ENCODE data around the gene PGP.

The PGP gene

GRCh38 chr16:2181952-2182351, 32.7 kb downstream of the PGP start:
- no peak for DNase-seq (ENCODE audit: low spot score)

- DNase-seq (ENCODE audit: low spot score): no peak
These were observed 33.4 kb downstream of the PGP start for GRCh38 chr16:2180962-2181923.

GRCh38 chr16:2180461-2180860, 34.2 kb downstream of the PGP start:
- DNase-seq (ENCODE audit: low spot score): no peak

- no peak for DNase-seq (ENCODE audit: low spot score)
These were observed 35.1 kb downstream of the PGP start for GRCh38 chr16:2179576-2179975.

DNA sequence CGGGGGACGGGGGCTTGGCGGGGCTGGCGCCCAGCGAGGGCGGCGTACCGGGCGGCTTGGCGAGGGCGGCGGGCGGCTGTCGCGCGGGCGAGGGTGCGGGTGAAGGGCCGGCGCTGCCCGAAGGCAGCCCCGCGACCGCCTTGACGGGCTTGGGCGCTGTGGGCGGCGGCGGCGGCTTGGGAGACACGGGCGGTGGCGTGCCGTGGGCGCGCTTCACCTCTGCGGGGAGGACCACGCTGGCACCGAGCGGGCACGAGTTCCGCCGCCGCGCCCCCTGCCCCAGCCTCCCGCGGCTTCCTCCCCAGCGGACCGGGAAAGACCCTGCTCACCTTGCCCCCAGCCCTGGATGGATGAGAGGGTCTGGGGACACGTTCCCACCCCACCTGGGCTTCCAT, 35.5 kb downstream of the PGP start:
- DNase-seq (ENCODE audit: low spot score): no peak

DNA sequence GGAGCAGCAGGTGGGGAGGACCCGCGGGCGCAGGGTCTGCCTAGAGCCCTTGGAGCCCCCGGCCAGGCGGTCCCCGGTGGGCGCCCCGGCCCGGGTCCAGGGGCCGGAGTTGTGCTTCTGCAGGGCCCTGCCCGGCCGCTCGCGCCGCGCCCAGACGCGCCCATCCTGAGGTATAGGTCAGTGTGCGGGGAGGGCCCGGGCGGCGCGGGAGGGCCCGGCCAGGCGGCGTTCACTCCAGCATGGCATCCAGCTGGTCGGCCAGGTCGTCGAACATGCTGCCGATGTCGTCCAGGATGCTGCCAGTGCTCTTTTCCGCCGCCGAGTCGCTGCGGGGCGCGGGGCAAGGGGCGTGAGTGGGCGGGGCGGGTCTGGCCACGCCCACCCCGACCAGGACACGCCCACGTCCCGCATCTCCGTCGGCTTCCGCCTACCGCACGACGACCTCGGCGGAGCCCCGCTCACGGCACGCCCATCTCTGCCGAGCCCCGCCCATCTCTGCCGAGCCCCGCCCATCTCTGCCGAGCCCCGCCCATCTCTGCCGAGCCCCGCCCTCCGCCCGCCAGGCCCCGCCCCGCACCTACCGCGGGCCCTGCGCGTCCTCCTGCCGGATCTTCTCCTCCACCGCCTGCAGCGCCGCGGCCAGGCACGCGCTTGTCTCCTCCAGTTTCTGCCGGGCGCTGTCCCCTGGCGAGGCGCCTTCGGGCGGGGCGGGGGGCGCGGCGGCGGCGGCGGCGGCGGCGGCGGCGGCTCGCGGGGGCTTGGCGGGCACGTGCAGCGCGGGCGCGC, 36.1 kb downstream of the PGP start:
- DNase-seq (ENCODE audit: low spot score): peak; percentile 43

- no peak for DNase-seq (ENCODE audit: low spot score)
These were observed 37.1 kb downstream of the PGP start for GRCh38 chr16:2177561-2177960.

DNA sequence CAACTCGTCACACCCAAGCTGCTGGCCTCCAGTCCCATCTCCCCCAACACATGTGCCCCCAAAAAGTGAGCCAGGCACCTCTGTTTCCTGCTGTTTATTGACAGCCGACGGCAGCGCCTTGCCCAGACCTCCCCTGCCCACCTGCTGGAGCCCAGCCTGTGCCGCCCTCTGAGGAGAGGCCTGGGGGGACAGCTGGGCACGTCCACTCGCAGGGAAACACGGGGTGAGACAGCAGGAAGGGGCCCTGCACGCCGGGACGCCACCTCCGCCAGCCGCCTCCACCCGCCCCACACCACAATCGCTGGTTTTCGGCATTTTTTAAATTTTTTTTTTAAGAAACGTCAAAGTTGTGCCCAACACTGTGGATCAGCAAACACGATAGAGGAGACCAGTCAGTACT, 37.5 kb downstream of the PGP start:
- DNase-seq (ENCODE audit: low spot score): no peak

- no peak for DNase-seq (ENCODE audit: low spot score)
These were observed 38.6 kb downstream of the PGP start for GRCh38 chr16:2176047-2176446.

- DNase-seq (ENCODE audit: low spot score): no peak
These were observed 39.2 kb downstream of the PGP start for GRCh38 chr16:2175454-2175853.

DNA sequence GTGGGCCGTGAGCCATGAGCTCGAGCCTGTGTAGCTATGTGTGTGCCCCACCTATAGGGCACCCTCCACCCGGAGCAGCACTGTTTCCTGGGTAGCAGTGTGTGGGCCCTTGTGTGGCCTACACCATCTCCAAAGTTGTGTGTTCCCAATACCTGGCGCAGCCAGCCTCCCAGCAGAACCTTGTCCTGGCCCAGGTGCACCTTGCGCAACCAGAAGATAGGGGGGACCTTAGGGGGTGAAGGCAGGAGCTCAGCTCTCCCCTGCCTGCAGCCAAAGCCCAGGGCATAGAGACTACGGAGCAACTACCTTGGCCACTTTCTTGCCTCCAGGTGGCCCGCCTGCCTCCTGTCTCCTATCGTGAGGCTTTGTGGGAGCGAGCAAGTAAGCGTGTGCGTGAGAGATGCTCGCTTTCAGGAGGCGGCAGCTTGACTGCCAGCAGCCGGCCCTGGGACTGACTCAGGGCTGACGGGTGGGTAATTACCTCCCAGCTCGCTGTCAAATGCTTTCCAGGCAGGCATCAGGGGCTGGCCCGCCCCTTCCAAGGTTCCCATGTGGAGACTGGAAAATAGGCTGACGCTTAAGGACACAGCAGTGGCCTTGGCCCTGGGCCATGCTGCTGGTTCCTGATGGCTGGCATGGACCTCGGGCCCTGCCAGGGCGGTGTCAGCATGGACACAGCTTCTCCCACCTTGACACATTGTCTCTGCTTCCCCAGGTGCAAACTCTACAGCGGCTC, 40.1 kb downstream of the PGP start:
- no peak for DNase-seq (ENCODE audit: low spot score)

GRCh38 chr16:2173916-2174315, 40.7 kb downstream of the PGP start:
- DNase-seq (ENCODE audit: low spot score): no peak

DNA sequence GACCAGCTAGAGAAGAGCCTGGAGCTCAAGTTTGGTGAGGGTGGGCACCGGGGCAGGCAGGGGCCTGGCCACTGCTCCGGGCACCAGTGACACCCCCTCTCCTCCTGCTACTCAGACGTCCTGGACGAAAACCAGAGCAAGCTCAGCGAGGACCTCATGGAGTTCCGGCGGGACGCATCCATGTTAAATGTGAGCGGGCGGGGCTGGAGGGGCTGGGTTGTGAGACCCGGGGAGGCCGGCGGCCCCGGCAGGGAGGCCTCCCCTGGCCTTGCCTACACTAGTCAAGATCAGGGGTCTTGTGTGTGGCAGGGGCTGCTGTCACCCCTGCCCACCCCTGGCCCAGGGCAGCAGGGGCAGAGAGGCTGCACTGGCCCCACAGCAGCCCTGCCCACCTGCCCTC, 41.3 kb downstream of the PGP start:
- DNase-seq (ENCODE audit: low spot score): no peak

DNA sequence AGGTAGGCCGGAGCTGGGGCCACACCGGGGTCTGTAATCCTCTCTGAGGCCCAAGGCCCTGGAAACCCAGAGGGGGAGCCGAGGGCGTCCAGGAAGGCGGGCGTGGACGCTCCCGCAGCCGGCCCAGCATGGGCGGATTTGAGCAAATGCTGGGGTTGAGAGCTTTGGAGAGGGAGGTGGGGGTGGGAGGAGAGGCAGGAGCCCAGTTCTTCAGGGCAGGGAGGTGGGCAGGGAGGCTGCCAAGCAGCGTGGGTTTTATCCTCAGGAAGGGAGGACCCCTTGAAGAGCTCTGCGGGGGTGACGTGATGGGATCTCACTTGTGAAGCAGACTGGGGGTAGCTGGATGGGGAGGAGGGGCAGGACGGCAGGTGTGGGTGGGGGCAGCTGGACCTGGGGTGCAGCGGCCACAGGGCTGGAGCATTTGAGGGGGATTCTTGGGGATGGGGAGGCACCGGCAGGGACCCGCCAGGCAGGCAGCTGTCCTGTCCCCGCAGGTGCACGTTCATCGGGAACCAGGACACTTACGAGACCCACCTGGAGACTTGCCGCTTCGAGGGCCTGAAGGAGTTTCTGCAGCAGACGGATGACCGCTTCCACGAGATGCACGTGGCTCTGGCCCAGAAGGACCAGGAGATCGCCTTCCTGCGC, 41.8 kb downstream of the PGP start:
- no peak for DNase-seq (ENCODE audit: low spot score)

DNA sequence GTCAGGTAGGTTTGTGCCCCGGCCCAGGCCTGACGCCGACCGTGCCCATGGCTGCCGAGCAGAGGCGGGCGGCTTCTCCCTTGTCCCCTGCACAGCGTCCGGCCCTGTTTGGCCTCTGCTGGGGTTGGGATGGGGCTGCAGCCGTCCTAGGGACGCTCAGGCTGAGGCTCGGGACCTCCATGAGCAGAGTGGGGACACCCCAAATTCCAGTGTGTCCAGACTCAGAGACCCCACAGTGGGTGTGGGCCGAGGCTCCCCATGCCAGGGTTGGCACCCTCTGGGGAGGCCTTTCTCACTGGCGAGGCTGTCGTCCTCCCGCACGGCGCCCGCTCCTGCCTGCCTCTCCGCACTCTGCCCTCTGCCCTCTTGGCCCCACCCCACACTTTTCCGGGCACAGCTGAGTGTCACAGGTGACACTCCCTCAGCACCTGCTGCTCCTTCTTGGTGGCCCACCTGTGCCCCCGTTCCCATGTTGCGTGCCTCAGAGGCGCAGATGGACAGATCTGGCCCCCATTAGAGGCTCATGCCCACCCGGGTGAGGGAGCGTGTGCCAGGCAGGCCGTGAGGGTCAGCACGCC, 43.0 kb downstream of the PGP start:
- DNase-seq (ENCODE audit: low spot score): no peak

GRCh38 chr16:2170587-2171435, 43.8 kb downstream of the PGP start:
- no peak for DNase-seq (ENCODE audit: low spot score)

GRCh38 chr16:2170080-2170479, 44.6 kb downstream of the PGP start:
- DNase-seq (ENCODE audit: low spot score): no peak

DNA sequence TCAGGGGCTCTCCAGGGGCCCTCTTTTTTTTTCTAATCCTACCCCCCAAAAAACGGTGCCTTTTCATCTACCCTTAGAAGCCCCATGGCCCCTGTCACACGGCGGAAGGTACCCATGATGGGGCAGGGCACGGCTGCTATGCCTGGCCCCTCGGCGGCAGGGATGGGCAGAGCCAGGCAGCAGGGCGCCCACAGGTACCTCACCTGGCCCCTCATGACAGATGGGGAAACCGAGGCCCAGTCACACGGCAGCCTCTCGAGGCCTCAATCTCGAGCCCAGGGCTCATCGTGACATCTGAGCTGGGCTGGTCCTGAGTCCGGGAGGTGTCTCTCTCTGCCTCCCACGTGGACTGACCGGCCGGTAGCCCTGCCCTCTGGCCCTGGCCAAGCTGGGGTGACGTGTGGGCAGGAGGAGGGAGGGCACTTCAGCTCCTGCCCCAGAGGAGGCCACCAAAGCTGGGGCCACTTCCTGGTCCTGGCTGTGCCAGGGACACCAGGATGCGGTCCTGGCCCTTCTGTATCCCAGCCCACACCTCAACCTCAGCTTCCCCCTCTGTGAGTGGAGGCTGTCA, 47.5 kb downstream of the PGP start:
- DNase-seq (ENCODE audit: low spot score): no peak

DNA sequence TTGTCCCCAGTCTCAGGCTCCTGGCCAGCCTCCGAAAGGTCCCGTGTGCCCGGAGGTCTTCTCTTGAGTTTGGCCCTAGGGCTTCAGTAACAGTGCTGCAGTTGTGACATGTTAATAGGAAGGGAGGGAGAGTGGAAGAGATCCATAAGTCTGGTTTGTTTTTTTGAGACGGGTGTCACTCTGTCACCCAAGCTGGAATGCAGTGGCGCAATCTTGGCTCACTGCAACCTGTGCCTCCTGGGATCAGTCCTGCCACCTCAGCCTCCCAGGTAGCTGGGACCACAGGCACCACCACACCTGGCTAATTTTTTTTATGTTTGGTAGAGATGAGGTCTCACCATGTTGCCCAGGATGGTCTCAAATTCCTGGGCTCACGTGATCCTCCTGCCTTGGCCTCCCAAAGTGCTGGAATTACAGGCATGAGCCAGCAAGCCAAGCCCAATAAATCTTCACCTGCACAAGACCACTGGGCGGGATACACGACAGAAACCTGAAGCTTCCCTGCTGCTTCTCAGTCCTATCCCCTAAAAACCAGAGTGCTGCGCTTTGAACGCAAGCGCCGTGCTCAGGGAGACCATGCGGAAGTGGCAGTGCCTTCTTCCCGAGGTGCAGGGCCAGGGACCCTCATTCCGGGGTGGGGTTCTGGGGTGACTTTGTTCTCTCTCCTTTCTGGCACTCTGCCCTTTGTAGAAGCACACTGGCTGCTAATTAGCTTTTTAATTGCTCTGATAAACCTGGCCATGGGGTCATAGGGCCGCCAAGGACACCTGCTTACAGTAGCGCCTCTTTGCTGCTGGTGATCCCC, 48.2 kb downstream of the PGP start:
- DNase-seq (ENCODE audit: low spot score): no peak
